ENCODE results near the gene FBXW12.

FBXW12 gene

DNA sequence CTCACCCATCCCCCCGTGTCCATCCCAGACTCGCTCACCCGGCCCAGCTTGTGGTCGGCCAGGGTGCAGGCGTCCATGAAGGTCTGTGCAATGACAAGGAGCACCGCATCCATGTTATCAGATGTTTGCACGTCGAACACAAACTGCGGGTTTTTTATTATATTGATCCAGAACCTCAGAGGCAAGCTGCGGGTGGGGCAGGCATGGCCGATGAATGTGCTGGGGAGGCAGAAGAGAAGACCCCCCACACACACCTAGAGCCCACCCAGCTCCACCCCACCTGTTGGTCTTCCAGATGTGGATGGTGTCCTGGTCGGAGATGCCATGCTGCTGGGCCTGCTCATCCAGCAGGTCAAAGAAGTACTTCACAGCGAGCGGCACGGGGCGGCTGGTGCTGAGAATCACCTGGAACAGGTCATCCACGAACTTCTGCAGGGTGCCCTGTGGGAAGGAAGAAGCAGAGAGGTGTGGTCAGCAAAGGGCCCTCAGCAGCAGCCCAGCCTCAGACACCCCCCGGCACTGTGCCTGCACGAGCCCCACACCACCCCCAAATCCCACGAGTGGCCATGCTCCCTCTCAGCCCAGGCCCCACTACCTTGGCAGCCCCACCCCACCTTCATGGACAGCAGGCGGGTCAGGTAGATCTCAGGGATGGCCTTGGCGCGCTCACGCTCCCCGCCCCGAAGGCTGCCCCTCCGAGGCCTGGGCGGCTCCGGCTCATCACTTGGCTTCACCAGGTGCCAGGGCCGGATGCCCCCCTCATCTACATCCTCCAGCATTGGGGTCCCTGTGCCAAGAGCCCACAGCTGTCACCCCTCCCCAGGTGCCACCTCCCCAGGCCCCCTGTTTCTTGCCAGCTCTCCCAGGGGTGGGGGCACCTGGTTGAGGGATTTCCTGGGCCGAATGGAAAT is 37.5 kb downstream of the FBXW12 start:
- DNase-seq: no peak

DNA sequence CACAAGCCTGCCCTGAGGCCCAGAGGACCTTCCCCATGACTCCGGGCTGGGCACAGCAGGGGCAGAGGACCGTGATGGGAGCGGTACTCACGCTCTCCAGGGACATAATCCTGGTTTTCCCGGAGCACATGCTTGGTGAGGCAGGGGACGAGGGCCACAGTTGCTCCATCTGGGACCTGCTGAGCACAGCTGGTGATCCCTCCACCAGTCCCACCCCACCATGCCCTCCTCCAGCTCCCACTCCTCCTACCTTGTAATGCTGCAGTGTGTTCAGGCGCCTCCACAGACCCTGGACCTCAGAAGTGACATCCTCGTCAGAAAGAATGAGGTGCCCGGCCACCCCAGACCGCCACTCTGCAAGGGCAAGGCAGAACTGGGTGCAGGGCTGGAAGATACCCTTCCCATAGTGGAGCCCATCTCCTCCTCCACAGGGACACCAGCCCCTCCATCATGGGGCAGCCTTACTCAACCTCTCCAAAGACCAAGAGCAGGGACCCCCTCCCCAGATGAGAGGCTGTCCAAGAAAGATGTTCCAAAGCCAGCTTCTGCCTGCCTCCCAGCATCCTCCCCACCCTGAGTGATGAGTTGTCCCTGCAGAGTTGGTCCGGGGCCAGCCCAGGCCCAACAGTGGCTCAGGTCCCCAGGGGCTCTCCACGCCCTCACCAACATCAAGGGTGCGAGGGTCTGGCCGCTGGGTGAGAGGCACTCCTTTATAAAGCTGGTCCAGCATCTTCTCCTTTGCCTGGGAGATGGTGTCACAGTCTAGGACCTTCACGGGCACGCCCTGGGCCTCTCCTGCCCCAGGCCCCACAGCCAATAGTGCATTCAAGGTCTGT is 38.4 kb downstream of the FBXW12 start:
- no peak for DNase-seq

DNA sequence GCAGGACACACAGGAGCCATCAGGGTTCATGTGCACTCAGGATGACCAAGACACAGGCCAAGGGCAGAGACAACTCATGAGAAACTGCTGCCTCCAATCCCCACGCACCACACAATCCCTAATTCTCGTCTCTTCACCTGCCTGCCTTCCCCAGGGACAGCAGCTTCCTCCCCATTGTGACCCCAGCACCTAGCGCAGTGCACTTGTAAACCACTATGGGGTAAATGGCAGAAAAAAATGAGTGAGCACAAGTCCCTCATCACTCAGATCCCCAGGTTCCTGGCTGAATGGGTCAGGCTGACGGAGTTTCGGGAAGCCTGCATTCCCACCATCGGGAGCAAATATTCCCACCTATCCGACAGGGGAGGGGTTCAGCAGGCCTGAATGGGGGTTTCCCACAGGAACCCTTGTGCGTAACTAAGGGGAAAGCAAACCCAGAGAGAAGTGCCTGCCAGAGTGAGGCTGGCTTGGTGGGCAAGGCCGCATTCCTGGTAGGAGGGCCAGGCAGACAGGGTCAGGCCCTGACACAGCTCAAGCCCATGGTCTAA is 39.1 kb downstream of the FBXW12 start:
- DNase-seq: no peak

DNA sequence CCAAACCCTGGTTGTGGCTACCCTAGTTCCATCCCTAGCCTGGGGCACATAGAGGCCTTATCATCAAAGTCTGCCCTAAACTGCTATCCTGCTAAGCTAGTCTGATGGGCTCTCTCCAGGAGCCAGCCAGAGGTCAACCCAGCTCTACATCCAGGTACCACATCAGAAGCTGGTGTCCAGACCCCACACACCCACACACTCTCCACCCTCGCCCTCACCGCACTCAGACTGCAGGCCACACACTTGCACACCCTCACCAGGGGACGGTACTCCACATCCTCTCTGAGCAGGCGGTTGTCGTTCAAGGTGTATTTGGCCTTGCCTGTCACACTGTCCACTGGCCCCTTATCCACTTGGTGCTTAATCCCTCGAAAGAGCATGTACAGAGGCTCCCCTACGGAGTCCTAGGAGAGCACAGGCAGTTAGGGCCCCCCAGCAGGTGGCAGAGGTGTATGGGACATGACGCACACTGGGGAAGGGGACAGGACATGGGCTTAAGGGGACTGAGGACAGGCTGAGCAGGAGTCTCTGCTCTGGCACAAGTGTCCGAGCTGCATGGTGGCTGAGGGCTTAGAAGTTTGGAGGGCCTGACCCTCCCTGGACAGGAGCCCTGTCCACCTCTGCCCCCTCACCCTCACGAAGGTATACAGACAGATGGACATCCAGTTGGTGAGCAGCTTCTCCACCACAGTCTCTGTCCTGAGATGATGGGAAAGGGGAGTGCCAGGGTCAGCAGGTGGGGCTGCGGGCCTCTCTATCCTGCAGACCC is 39.8 kb downstream of the FBXW12 start:
- no peak for DNase-seq

DNA sequence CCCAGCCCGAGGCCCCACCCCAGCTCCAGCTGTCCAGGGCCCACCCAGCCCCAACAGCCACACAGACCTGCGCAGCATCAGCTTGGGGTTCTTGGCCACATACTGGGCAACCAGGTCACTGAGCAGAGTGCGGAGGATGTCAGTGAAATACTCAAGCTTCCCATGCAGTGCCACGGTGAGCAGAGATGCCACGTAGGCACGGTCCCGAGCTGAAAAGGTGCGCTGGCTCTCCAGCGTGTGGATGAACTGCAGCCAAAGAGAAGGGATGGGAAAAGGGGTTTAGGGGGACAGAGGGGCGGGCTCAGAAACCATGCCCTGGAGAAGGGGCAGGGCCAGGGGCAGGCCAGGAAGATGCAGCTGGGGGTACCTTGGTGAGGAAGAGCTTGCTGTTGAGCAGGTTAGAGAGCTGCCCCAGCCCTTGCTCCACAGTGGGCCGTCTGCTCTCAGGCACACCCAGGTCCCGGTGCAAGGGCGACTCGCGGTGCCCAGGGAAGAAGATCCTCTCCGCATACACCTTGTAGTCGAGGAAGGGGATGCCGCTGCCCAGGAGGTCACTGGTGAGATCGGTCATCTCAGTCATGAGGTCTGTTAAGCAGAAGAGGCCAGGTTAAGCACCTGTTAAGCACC is 40.5 kb downstream of the FBXW12 start:
- no peak for DNase-seq

DNA sequence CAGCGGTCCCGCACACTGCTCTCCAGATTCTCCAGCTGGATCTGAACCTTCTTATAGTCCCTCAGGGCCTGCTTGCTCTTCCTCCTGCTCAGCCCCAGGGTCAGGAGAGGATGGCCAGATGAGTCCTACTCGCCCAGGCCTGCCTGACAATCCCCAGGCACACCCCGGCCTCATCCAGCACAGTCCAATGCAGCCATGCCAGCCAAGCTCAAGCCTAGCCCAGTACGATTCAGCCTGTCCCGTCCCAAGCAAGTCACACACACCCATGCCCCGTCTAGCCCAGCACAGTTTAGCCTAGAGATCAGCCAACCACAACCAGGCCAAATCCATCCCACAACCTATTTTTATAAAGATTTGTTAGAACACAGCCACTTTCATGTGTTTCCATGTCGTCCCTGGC is 41.1 kb downstream of the FBXW12 start:
- DNase-seq: no peak

DNA sequence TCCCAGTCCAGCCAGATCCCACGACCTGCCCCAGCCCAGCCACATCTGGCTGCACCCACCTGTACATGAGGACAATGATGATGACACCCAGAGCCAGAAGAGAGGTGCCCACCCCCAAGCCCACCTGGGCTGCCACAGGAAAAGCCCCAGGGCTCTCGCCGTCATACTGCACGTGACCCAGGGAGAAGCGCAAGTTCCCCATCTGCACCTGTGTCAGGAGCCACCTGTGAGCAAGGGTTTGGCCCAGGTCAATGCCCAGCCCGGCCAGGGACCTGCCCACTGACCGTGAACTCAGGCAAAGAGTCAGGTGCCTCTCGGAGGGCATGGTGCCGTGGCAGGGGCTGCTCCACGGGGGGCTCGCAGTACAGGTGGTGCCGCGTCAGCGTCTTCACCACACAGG is 41.6 kb downstream of the FBXW12 start:
- no peak for DNase-seq

DNA sequence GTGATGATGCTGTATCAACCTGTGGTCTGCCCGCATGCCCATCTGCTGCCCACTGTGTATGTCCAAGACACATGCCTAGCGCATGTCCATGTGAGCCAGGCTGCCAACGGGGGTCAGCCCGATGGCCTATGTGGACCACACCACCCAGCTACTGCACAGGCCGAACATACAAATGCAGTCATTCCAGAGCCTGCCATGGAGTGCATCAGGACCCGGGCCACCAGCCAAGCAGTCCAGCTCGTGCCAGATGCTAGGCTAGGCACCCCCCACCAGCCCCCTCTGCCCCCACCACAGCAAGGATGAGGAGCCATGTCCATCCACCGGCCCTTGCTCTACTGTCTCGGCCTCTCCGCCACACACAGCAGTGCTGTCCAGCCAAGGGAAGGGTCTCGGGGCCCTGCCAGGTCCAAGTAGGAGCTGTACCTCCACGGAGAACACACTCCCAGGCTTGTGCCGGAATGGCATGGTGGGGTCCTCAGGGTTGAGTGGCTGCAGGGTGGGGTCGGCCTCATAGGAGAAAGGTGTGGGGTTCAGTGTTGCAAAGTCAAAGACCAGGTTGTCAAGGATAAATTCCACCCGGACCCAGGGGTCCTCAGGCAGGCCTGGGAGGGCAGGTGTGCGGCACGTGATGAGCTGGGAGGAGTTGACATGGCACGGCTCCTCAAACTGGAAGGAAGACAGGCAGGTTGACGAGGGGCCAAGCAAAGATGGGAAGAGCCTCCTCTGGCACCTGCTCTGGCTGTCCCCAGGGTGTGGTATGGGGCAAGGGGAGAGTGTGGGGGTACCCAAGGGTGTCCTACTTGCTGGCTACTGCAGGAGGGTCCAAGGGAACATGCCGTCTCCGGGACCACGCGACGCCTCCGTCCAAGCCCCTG is 42.6 kb downstream of the FBXW12 start:
- no peak for DNase-seq

DNA sequence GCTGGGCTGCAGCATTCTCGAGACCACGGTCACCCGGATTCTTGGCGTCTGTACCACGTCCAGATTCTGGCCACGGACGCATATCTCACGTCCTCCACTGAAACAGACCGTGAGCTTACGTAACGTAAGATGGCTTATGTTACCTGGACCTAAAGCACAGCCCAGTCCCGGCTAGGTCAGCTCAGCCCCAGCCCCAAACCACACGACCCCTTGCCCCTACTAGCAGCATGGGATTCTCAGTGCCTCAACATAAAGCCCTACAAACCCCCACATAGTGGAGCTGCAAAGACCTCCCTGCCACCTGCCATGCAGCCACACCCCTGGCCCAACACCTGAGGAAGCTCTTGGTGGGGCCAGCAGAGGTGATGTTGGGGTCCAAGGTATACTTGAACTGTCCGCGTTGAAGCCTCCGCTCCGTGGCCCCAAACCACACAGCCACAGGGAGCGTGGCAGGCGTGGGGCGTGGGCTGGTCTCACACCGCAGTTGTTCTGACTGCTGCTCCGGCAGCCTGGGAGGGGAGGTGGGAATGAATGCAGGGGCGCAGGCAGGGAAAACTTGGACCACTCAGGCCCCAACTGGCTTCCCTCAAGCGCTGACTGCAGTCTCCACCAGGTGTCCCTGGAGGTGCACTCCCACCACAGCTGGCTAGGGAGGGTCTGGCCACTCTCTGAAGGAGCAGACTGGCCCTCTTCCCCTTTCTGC is 43.4 kb downstream of the FBXW12 start:
- no peak for DNase-seq

DNA sequence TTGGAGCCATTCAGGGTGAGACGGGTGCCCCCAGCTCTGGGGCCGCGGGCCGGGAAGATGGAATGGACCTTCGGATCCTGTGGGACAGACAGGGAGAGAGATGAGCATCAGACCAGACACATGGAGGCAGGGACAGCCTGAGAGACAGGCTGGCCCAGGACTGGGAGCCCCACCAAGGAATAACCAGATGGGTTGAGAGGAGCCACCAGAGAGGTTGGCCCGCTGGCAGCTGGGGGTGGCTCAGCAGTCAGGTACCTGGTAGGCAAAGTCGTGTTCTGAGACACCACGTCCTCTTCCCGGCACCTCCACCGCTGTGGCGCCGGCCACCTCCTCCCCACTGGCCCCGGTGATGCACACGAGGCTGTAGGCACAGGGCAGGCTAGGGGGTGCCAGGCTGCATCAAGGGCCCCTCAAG is 44.1 kb downstream of the FBXW12 start:
- no peak for DNase-seq

DNA sequence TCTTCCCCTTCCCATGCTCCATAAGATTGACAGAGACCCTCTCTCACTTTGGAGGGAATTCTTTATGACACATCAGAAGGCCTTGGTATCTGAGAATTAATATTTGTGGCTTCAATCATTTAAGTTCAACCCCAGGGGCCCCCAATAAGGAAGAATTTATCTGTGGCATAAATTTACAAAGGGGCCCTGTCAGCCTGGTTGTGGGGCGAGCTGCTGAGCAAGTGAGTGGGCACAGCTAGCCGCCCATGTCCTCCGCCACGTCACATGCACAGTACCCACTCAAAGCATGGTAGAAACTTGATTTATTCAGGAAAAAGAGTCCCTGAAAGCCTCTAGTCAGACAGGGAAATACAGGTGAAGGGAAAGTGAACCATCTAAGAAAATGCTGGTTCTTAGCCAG is 44.5 kb downstream of the FBXW12 start:
- DNase-seq: no peak

DNA sequence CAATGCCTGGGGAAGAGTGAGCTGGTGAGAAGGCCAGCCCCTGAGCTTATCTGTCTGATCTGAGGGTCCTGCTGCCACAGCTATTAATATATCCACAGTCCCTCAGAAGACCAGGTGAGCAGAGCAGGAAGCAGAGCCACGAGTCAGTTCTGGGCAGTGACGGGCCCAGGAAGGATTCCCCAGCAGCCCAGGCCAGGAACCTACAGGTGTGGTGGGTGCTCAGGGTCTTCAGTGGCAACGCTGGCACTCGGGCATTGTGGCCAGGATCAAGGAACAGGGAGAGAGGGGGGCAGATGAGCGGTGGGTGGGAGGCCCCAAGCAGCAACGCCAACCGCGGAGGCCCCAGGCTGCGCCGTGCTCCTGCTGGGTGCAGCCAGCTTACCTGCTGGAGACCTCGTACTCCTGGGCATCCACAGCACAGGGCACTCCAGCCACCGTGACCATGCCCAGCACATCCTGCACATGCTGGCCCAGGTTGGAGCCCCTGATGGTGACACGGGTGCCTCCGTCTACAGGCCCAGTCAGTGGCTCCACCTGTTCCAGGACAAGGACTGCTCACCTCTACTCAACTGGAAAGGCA is 45.6 kb downstream of the FBXW12 start:
- DNase-seq: no peak

DNA sequence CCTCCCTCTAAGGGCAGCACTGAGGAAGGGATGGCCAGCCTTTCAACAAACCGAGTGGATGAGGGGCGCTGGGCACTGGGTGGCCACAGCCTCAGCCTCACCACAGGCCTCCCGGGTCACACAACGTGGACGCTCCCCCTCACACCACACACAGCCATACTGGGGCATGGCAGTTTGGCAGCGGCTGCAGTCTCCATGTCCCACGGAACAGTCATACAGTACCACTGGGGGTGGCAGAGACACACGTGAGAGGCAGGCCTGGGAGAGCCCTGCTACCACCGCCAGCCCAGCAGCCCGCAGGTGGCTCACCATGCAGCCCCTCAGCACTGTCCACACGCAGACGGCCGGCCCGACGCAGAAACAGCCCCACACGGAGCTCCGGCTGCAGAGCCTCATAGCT is 46.1 kb downstream of the FBXW12 start:
- no peak for DNase-seq

DNA sequence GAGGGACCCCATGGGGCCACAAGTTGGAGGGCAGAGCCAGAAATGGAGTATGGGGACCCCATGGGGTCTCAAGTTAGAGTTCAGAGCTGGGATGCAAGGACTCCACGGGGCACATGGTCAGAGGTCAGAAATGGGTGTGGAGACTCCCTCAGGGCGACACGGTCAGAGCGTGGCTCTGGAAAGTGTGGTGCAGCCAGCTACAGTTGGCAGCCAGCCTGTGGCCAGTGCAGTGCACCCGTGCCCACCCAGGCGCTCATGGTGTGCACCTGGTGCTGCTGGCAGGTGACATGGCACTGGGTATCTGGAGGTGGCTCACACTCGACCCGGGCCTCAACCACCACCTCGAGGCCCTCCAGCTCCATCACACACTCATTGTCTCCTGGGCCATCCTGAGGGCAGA is 46.6 kb downstream of the FBXW12 start:
- DNase-seq: no peak

DNA sequence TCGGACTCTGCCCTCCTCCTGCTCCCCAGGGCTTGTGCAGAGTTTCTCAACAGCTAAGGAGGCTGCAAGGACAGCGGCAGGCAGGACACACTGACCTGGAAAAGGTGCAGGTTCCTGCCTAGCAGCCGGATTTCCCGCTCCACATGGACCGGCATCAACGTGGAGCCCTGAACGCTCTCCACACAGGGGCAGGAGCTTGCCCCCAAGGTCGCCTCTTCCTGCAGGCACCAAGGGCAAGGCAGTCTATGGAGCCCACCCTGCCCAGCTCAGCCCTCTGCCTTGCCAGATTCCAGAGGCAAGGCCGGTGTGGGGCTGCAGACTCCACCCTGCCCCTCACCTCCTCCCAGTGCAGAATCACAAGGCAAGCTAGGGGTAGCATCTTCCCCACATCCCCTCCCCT is 47.1 kb downstream of the FBXW12 start:
- DNase-seq: no peak

DNA sequence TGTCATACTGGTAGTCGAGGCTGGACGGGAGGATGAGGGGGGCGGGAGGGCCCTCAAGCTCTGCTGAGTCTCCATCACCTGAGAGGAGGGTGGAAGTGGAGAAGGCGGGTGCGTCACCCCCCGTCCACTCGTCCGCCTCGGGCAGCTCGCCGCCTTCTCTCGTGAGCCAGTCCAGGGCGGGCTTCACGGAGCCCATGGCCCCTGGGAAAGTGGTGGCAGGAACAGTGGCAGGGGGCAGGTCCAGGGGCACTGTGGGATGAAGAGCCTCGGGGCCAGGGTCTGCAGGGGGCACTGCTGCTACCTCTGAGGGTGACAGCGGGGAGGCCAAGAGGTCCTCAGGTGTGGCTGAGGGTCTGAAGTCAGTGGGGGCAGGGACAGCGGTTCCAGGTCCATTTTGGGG is 47.6 kb downstream of the FBXW12 start:
- no peak for DNase-seq

DNA sequence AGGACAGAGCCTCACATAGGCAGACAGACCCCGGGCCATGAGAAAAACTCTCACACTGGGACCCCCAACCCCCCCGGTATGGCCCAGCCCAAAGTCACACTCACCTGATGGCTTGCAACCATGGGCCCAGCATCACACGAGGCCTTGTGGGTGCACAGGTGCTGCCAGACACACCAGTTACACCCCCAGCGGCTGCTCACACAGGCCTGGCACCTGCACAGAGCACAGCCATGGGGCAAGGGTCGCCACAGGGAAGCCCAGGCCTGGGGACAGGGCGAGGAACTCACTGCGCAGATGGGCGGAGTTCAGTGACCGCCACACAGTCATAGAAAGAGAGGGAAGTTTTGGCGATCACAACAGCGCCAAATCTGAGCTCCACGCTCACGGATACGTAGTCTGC is 48.5 kb downstream of the FBXW12 start:
- no peak for DNase-seq

DNA sequence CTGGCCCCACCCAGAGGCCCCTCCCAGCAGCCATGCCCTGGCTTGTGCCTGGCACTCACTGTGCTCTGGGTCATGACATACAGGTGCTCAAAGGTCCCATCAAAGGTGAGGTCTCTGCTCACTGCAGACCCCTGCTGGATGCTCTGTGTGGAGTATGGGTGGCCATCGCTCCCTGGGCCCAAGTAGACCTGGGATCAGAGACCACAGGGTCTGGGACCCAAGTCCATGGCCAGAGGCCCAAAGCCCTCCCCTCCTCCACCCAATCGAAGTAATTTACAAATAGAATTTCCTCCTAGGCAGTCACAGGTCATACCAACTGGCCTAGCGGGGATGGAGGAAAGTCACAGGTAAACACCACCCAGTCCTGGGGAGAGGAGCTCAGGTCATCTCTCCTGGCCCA is 50.3 kb downstream of the FBXW12 start:
- no peak for DNase-seq

DNA sequence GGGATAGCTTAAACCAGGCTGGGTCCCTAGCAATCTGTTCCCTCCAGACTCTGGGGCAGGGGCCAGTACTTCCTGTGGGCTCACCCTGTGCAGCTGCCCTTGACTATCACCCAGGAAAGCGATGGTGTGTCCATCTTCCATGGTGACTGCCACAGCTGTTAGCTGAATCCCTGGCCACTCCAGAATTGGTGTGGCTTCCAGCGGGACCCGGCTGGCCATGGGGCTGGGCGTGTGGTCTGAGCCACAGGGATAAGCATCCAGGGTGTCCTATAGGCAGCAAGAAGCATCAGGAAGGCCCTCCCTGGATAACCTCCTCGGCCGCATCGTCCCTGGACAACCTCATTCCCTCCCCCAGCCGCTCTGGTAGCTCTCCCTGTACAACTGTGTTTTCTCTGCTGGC is 50.7 kb downstream of the FBXW12 start:
- no peak for DNase-seq

DNA sequence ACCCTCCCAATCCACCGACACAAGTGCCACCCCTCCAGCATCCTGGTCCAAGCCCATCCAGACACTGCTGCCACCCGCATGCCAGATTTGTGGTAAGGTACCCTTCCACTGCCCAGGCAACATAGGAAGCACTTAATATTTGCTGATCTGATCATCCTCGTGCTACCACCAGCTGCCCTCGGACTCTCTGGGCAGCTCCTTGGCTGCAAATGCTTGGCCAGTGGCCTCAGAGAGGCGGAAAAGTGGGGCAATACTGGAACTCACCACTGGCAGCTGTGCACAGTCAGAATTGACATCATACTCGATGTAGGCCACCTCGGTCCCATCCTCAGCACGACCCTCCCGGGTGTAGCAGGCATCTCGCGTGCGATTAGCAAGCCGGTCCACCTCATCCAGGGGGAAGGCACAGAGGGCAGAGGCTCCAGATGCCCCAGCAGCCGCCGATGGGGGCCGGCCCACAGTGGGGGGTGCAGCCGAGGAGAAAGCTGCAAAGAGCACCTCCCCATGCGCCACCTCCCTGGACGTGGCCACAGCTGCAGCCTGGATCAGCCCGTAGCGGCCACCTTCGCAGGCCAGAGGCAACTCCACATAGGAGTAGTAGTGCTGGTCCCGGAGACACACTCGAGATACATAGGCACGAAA is 51.3 kb downstream of the FBXW12 start:
- DNase-seq: no peak
